H1 (cell line): ENCODE data around the gene TMEM164. TPM values are rescaled to one million over a fixed set of nuclear protein-coding genes. Genes with fewer than 3 reads are reported as not detected.

ENCODE experiments used
- CTCF ChIA-PET: fragments of 300-600 bp; sonication (Branson Sonifier 250); formaldehyde crosslinking; loops from one replicate; lab custom pipeline; 2021; ENCODE audit not compliant: partially characterized antibody; lab: Charles Lee
- POLR2A ChIA-PET: fragments of 300-600 bp; sonication (Branson Sonifier 250); formaldehyde crosslinking; loops from one replicate; lab custom pipeline; 2021; ENCODE audit warnings: inconsistent platforms; ENCODE audit not compliant: partially characterized antibody; lab: Charles Lee
- DNase-seq, 2 experiments: peaks; one replicate each; pipeline versions ENCODE4 v3.0.0 to v3.0.0-alpha.2; 2010 to 2022; ENCODE audit warnings: low spot score in 2 of 2, low read depth in 1 of 2, mixed read lengths in 1 of 2
- FAIRE-seq: peaks from 2 replicates; lab custom pipeline; 2011; peaks lifted over from hg19 to GRCh38; lab: Jason Lieb, UNC
- H2AFZ ChIP-seq: 2 replicates; pipeline ENCODE4 v1.8.1; 2012; ENCODE audit warnings: low read length, inconsistent platforms
- H2AK5ac ChIP-seq: 2 replicates; pipeline ENCODE4 v1.6.1; 2013; ENCODE audit warnings: low read depth, low read length
- H2BK120ac ChIP-seq: replicated peaks from 2 replicates; pipeline ENCODE3; 2013; ENCODE audit warnings: low read depth, low read length, inconsistent platforms
- H2BK12ac ChIP-seq: 2 replicates; pipeline ENCODE4 v1.6.1; 2013; ENCODE audit warnings: low read depth, low read length
- H2BK15ac ChIP-seq: 2 replicates; pipeline ENCODE4 v1.6.1; 2013; ENCODE audit warnings: low read length
- H2BK20ac ChIP-seq: 2 replicates; pipeline ENCODE4 v1.6.1; 2013; ENCODE audit warnings: low read length
- H2BK5ac ChIP-seq: 2 replicates; pipeline ENCODE4 v1.6.1; 2013; ENCODE audit warnings: low read depth, low read length
- H3K14ac ChIP-seq: 2 replicates; pipeline ENCODE4 v1.6.1; 2013; ENCODE audit warnings: inconsistent platforms; ENCODE audit not compliant: insufficient read length
- H3K18ac ChIP-seq: 2 replicates; pipeline ENCODE4 v1.6.1; 2013; ENCODE audit warnings: low read length; ENCODE audit errors: extremely low read depth
- H3K23ac ChIP-seq: 2 replicates; pipeline ENCODE4 v1.6.1; 2013; ENCODE audit warnings: inconsistent platforms; ENCODE audit not compliant: insufficient read length
- H3K23me2 ChIP-seq: 2 replicates; pipeline ENCODE4 v1.6.1; 2013; ENCODE audit warnings: low read depth, low read length
- H3K27ac ChIP-seq: 2 replicates; pipeline ENCODE4 v1.6.1; 2011; ENCODE audit warnings: low read depth, low read length, inconsistent platforms
- H3K27me3 ChIP-seq, 4 experiments: replicated peaks in 1 of 4; 1 replicate in 1 of 4; 2 replicates in 3 of 4; pipeline versions ENCODE4 v1.6.1 to v1.8.1; 2011 to 2013; ENCODE audit warnings: low read length in 3 of 4, mild to moderate bottlenecking in 3 of 4, inconsistent platforms in 2 of 4, mixed read lengths in 2 of 4, moderate library complexity in 1 of 4; ENCODE audit not compliant: control insufficient read depth in 3 of 4, insufficient read depth in 3 of 4; ENCODE audit errors: extremely low read depth in 1 of 4
- H3K36me3 ChIP-seq, 4 experiments: 2 replicates each; pipeline versions ENCODE4 v1.6.1 to v1.8.1; 2011 to 2013; ENCODE audit warnings: mild to moderate bottlenecking in 4 of 4, low read length in 3 of 4, moderate library complexity in 2 of 4, control low read depth in 1 of 4, inconsistent platforms in 1 of 4; ENCODE audit not compliant: insufficient read depth in 4 of 4, control insufficient read depth in 2 of 4
- H3K4ac ChIP-seq: replicated peaks from 2 replicates; pipeline ENCODE3; 2013; ENCODE audit warnings: low read length, low read depth, mixed read lengths, inconsistent platforms; ENCODE audit not compliant: insufficient read length
- H3K4me1 ChIP-seq, 4 experiments: replicated peaks in 1 of 4; 1 replicate in 1 of 4; 2 replicates in 3 of 4; pipeline versions ENCODE4 v1.6.1 to v1.8.1; 2011 to 2013; ENCODE audit warnings: low read length in 3 of 4, inconsistent platforms in 2 of 4, mixed read lengths in 1 of 4; ENCODE audit not compliant: insufficient read depth in 4 of 4, control insufficient read depth in 3 of 4
- H3K4me2 ChIP-seq, 2 experiments: 2 replicates each; pipeline versions ENCODE4 v1.6.1 to v1.8.1; 2011 to 2013; ENCODE audit warnings: low read depth in 2 of 2, low read length in 2 of 2, control low read depth in 1 of 2, inconsistent platforms in 1 of 2, mild to moderate bottlenecking in 1 of 2; ENCODE audit not compliant: insufficient read depth in 1 of 2
- H3K4me3 ChIP-seq, 4 experiments: fragments of 200-600, 300-600 bp in 1 of 4; sonication (generic), shearing (Covaris generic), sonication (Bioruptor Twin) in 1 of 4; 2 replicates each; pipeline versions ENCODE4 v1.5.1 to v1.8.1; 2011 to 2016; ENCODE audit warnings: low read length in 4 of 4, low read depth in 3 of 4, control low read depth in 2 of 4, inconsistent platforms in 2 of 4, mild to moderate bottlenecking in 2 of 4, mixed read lengths in 1 of 4, moderate library complexity in 1 of 4; ENCODE audit not compliant: insufficient read depth in 2 of 4; ENCODE audit errors: extremely low read depth in 1 of 4
- H3K56ac ChIP-seq: replicated peaks from 2 replicates; pipeline ENCODE3; 2013; ENCODE audit warnings: low read depth, mild to moderate bottlenecking, mixed read lengths, low read length, inconsistent platforms; ENCODE audit not compliant: insufficient read length
- H3K79me1 ChIP-seq: 2 replicates; pipeline ENCODE4 v1.6.1; 2013; ENCODE audit warnings: low read depth, low read length, control low read depth
- H3K79me2 ChIP-seq, 2 experiments: 2 replicates each; pipeline versions ENCODE4 v1.6.1 to v1.8.1; 2012 to 2013; ENCODE audit warnings: low read length in 2 of 2, mild to moderate bottlenecking in 2 of 2, inconsistent platforms in 1 of 2; ENCODE audit not compliant: insufficient read depth in 2 of 2, control insufficient read depth in 1 of 2
- H3K9ac ChIP-seq, 4 experiments: replicated peaks in 1 of 4; 1 replicate in 1 of 4; 2 replicates in 3 of 4; pipeline versions ENCODE4 v1.6.1 to v1.8.1; 2011 to 2013; ENCODE audit warnings: low read depth in 3 of 4, low read length in 3 of 4, control low read depth in 2 of 4, mild to moderate bottlenecking in 2 of 4, moderate library complexity in 2 of 4, inconsistent platforms in 1 of 4; ENCODE audit errors: extremely low read depth in 1 of 4
- H3K9me3 ChIP-seq, 2 experiments: 2 replicates each; pipeline versions ENCODE4 v1.6.1 to v1.8.1; 2012 to 2013; ENCODE audit warnings: mild to moderate bottlenecking in 2 of 2, moderate library complexity in 2 of 2, control low read depth in 1 of 2, inconsistent platforms in 1 of 2, low read depth in 1 of 2, low read length in 1 of 2, mixed read lengths in 1 of 2; ENCODE audit not compliant: insufficient read depth in 2 of 2
- H4K20me1 ChIP-seq, 2 experiments: replicated peaks in 1 of 2; 2 replicates each; pipeline versions ENCODE3 to v1.8.1; 2011 to 2013; ENCODE audit warnings: inconsistent platforms in 2 of 2, low read length in 2 of 2, mild to moderate bottlenecking in 1 of 2; ENCODE audit not compliant: insufficient read depth in 2 of 2, control insufficient read depth in 1 of 2
- H4K5ac ChIP-seq: 2 replicates; pipeline ENCODE4 v1.6.1; 2013; ENCODE audit warnings: low read length, low read depth, mixed read lengths, inconsistent platforms; ENCODE audit not compliant: insufficient read length
- H4K8ac ChIP-seq: 2 replicates; pipeline ENCODE4 v1.8.0; 2013; ENCODE audit warnings: mild to moderate bottlenecking, moderate library complexity, low read length, inconsistent platforms; ENCODE audit not compliant: insufficient read depth; ENCODE audit errors: extremely low read depth
- H4K91ac ChIP-seq: replicated peaks from 2 replicates; pipeline ENCODE3; 2013; ENCODE audit warnings: low read length, mixed read lengths, inconsistent platforms; ENCODE audit not compliant: insufficient read length
- BRCA1 ChIP-seq: IDR thresholded peaks from 2 replicates; pipeline ENCODE4 v1.6.1; 2012; ENCODE audit warnings: low read depth, low read length, improper control_type of control experiment
- CHD1 ChIP-seq: IDR thresholded peaks from 2 replicates; pipeline ENCODE4 v1.6.1; 2012; ENCODE audit warnings: low read depth, low read length, improper control_type of control experiment
- CHD2 ChIP-seq: IDR thresholded peaks from 2 replicates; pipeline ENCODE4 v1.6.1; 2012; ENCODE audit warnings: low read length, improper control_type of control experiment
- CREB1 ChIP-seq: IDR thresholded peaks from 2 replicates; pipeline ENCODE4 v1.6.1; 2012; ENCODE audit warnings: inconsistent platforms
- KDM1A ChIP-seq: fragments of 200-600, 300-600 bp; sonication (generic); IDR thresholded peaks from 2 replicates; pipeline ENCODE4 v1.7.1; 2016; ENCODE audit warnings: mild to moderate bottlenecking, low read length, borderline replicate concordance
- SP1 ChIP-seq: IDR thresholded peaks from 2 replicates; pipeline ENCODE4 v1.6.1; 2011; ENCODE audit warnings: low read depth, low read length
- WGBS, 2 experiments: shearing (Covaris generic) in 1 of 2; methylation state at CpG; one replicate each; pipeline versions ENCODE4 v1.1.6 to v1.1.7; 2013 to 2015; ENCODE audit warnings: low lambda C conversion rate in 2 of 2, mixed read lengths in 2 of 2, inconsistent platforms in 1 of 2, low coverage in 1 of 2, missing lambda C conversion rate in 1 of 2; ENCODE audit not compliant: insufficient replicate concordance in 2 of 2, insufficient coverage in 1 of 2, insufficient read length in 1 of 2; ENCODE audit errors: extremely low coverage in 1 of 2, missing lambda C conversion rate in 1 of 2; 5-methylcytosine and 5-hydroxymethylcytosine counted together
- polyA plus RNA-seq, 7 experiments: library from polyadenylated mRNA; depleted of rRNA in 3 of 7; stranded (reverse) in 5 of 7; unstranded in 2 of 7; fragments of >200 nt in 5 of 7; fragments of 200-250 nt in 2 of 7; gene quantifications; 1 replicate in 5 of 7; 2 replicates in 1 of 7; 4 replicates in 1 of 7; pipeline versions ENCODE4 v1.2.1 to v1.2.3, GENCODE V29; 2011 to 2013; ENCODE audit warnings: missing spikeins in 2 of 7, mixed read lengths in 2 of 7
- total RNA-seq: library from RNA; stranded (reverse); fragmentation: NEBNext Ultra II Directional; extraction: Animal tissue kit (Norgen Biotek cat#: 25700); gene quantifications from 2 replicates; pipeline ENCODE4 v1.2.1, GENCODE V29; 2021

TMEM164 gene
- total and polyA plus RNA-seq, 2 of the 8 experiments (the other 6 are each of a cell fraction or from before 2014, with no cell fraction given) = 7.3 to 14.8 TPM

- no peak for FAIRE-seq
- CTCF ChIA-PET = interaction anchor here (1.0 to 1.3 kb wide), 2 partner anchors 41 to 62 kb away, joined by 3 to 5 read pairs; no protein-coding TSS in a partner anchor
Observed at GRCh38 chrX:110208092-110208491, 205.2 kb downstream of the TMEM164 start.

More at GRCh38 chrX:110208092-110208491, 205.2 kb downstream of the TMEM164 start:
- Histone ChIP-seq H3K23ac (no peak overlapping the region), H3K4me2 (no peak overlapping the region), H3K4me1 (no peaks in the 10 kb centered on the region), H2BK5ac (no peak overlapping the region), H3K18ac (no peak overlapping the region), H3K9me3 (no peaks in the 10 kb centered on the region), H2BK15ac (no peak overlapping the region), H4K20me1 (no peaks in the 10 kb centered on the region), H2AFZ (no peak overlapping the region), H3K4ac (no peak overlapping the region), H2AK5ac (no peak overlapping the region), H3K79me1 (no peaks in the 10 kb centered on the region), H4K5ac (no peak overlapping the region), H3K27me3 (no peaks in the 10 kb centered on the region), H2BK12ac (no peak overlapping the region), H3K56ac (no peak overlapping the region), H3K23me2 (no peaks in the 10 kb centered on the region), H4K8ac (no peak overlapping the region), H3K79me2 (no peaks in the 10 kb centered on the region), H3K14ac (no peak overlapping the region), H4K91ac (no peak overlapping the region), H3K4me3 (no peak overlapping the region), H3K36me3 (no peaks in the 10 kb centered on the region), H3K9ac (no peak overlapping the region), H3K27ac (no peak overlapping the region), H2BK120ac (no peak overlapping the region), H2BK20ac (no peak overlapping the region)
- POLR2A ChIA-PET = no interaction called here
- DNase-seq = no peak
- TF ChIP-seq SP1 (no peak), CHD2 (no peak), CREB1 (no peak), BRCA1 (no peak), KDM1A (no peak), CHD1 (no peak)
- 90% methylated on average over 2 of the region's 2 CpGs; no CpG with 5 or more reads in 1 of the 2 experiments for WGBS, 2 experiments
